ENCODE results near the gene GTPBP3. TPM values are rescaled to one million over a fixed set of nuclear protein-coding genes. Genes with fewer than 3 reads are reported as not detected.

The GTPBP3 gene
- total and polyA plus RNA-seq, 2 of the 13 experiments (the other 11 are each of a cell fraction or from before 2014, with no cell fraction given), result 17.5 to 30.0 TPM

DNA sequence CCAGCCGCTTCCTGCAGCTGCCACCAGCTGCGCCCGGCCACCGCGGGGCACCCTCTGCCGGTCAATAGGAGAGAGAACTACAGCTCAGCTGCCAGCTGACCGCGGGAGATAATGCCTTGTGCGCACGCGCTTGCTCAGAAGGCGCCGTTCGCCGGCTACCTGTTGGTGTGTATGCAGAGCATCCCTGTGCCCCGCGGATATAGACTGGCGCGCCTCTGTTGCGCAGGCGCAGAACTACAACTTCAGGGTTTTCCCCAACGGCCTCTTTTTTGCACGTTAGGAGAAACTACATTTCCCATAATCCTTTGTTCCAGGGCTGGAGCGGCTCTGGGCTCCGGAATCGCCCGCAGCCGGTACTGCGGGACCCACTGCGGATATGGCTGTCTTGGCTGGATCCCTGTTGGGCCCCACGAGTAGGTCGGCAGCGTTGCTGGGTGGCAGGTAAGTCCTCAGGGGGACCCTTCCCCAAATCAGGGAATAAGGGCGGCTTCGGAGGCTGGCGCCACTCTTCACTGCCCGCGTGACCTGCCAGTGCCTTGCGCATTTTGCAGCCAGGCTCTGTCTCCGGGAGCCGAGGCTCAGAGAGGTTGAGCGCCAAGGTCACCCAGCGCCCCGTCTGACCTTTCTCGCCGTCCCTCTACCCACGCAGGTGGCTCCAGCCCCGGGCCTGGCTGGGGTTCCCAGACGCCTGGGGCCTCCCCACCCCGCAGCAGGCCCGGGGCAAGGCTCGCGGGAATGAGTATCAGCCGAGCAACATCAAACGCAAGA is 31.7 kb upstream of the GTPBP3 start, which contains the start of gene MRPL34 (continued):
- TF ChIP-seq, protein P1, sequence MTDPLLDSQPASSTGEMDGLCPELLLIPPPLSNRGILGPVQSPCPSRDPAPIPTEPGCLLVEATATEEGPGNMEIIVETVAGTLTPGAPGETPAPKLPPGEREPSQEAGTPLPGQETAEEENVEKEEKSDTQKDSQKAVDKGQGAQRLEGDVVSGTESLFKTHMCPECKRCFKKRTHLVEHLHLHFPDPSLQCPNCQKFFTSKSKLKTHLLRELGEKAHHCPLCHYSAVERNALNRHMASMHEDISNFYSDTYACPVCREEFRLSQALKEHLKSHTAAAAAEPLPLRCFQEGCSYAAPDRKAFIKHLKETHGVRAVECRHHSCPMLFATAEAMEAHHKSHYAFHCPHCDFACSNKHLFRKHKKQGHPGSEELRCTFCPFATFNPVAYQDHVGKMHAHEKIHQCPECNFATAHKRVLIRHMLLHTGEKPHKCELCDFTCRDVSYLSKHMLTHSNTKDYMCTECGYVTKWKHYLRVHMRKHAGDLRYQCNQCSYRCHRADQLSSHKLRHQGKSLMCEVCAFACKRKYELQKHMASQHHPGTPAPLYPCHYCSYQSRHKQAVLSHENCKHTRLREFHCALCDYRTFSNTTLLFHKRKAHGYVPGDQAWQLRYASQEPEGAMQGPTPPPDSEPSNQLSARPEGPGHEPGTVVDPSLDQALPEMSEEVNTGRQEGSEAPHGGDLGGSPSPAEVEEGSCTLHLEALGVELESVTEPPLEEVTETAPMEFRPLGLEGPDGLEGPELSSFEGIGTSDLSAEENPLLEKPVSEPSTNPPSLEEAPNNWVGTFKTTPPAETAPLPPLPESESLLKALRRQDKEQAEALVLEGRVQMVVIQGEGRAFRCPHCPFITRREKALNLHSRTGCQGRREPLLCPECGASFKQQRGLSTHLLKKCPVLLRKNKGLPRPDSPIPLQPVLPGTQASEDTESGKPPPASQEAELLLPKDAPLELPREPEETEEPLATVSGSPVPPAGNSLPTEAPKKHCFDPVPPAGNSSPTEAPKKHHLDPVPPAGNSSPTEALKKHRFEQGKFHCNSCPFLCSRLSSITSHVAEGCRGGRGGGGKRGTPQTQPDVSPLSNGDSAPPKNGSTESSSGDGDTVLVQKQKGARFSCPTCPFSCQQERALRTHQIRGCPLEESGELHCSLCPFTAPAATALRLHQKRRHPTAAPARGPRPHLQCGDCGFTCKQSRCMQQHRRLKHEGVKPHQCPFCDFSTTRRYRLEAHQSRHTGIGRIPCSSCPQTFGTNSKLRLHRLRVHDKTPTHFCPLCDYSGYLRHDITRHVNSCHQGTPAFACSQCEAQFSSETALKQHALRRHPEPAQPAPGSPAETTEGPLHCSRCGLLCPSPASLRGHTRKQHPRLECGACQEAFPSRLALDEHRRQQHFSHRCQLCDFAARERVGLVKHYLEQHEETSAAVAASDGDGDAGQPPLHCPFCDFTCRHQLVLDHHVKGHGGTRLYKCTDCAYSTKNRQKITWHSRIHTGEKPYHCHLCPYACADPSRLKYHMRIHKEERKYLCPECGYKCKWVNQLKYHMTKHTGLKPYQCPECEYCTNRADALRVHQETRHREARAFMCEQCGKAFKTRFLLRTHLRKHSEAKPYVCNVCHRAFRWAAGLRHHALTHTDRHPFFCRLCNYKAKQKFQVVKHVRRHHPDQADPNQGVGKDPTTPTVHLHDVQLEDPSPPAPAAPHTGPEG (CRISPR knock-in tag; IDR thresholded peaks at IDR 0.05), result peak; percentile 89
- no peak for TF ChIP-seq TAF15 (IDR thresholded peaks at IDR 0.05; ENCODE audit: low read depth, low read length, poor library complexity, severe bottlenecking)
- no peak for TF ChIP-seq NFATC3 (CRISPR knock-in tag; IDR thresholded peaks at IDR 0.05)
- TF ChIP-seq MED13 (CRISPR knock-in tag; IDR thresholded peaks at IDR 0.05), result peak; percentile 46; the same call in 1 of the 2 replicates
- TF ChIP-seq, protein P2, sequence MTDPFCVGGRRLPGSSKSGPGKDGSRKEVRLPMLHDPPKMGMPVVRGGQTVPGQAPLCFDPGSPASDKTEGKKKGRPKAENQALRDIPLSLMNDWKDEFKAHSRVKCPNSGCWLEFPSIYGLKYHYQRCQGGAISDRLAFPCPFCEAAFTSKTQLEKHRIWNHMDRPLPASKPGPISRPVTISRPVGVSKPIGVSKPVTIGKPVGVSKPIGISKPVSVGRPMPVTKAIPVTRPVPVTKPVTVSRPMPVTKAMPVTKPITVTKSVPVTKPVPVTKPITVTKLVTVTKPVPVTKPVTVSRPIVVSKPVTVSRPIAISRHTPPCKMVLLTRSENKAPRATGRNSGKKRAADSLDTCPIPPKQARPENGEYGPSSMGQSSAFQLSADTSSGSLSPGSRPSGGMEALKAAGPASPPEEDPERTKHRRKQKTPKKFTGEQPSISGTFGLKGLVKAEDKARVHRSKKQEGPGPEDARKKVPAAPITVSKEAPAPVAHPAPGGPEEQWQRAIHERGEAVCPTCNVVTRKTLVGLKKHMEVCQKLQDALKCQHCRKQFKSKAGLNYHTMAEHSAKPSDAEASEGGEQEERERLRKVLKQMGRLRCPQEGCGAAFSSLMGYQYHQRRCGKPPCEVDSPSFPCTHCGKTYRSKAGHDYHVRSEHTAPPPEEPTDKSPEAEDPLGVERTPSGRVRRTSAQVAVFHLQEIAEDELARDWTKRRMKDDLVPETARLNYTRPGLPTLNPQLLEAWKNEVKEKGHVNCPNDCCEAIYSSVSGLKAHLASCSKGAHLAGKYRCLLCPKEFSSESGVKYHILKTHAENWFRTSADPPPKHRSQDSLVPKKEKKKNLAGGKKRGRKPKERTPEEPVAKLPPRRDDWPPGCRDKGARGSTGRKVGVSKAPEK (CRISPR knock-in tag; IDR thresholded peaks at IDR 0.05; ENCODE audit: borderline replicate concordance), result no peak
- TF ChIP-seq, protein P3, sequence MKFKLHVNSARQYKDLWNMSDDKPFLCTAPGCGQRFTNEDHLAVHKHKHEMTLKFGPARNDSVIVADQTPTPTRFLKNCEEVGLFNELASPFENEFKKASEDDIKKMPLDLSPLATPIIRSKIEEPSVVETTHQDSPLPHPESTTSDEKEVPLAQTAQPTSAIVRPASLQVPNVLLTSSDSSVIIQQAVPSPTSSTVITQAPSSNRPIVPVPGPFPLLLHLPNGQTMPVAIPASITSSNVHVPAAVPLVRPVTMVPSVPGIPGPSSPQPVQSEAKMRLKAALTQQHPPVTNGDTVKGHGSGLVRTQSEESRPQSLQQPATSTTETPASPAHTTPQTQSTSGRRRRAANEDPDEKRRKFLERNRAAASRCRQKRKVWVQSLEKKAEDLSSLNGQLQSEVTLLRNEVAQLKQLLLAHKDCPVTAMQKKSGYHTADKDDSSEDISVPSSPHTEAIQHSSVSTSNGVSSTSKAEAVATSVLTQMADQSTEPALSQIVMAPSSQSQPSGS (CRISPR knock-in tag; IDR thresholded peaks at IDR 0.05), result peak; percentile 49; the same call in 1 of the 2 replicates
- peak; percentile 71 for TF ChIP-seq ZNF605 (CRISPR knock-in tag; IDR thresholded peaks at IDR 0.05)
- TF ChIP-seq CREB1 (IDR thresholded peaks at IDR 0.05), result peak; percentile 51; the same call in 1 of the 2 replicates
- peak; percentile 63 for TF ChIP-seq CREB1 (CRISPR knock-in tag; IDR thresholded peaks at IDR 0.05)
- TF ChIP-seq U2AF1 (optimal IDR thresholded peaks at IDR 0.05; ENCODE audit: low read depth, low read length), result peak; percentile 47
- no peak for TF ChIP-seq IKZF1 (IDR thresholded peaks at IDR 0.05)
- peak; percentile 92 for TF ChIP-seq ZFY (CRISPR knock-in tag; IDR thresholded peaks at IDR 0.05)
- TF ChIP-seq ZNF274 (CRISPR knock-in tag; IDR thresholded peaks at IDR 0.05), result no peak; the same call in 1 of the 2 replicates
- no peak for TF ChIP-seq ZSCAN30 (CRISPR knock-in tag; IDR thresholded peaks at IDR 0.05)
- no peak; the same call in 1 of the 2 replicates for TF ChIP-seq FOXC1 (CRISPR knock-in tag; IDR thresholded peaks at IDR 0.05; ENCODE audit: borderline replicate concordance)
- peak; percentile 86 for TF ChIP-seq DMAP1 (CRISPR knock-in tag; IDR thresholded peaks at IDR 0.05)
- TF ChIP-seq RARA (CRISPR knock-in tag; IDR thresholded peaks at IDR 0.05), result 0 out of 2 replicates have a peak, but pooled peaks have one; percentile 23
- peak; percentile 56; the same call in 1 of the 2 replicates for TF ChIP-seq SOX5 (CRISPR knock-in tag; IDR thresholded peaks at IDR 0.05; ENCODE audit: borderline replicate concordance)
- TF ChIP-seq ZNF337 (CRISPR knock-in tag; IDR thresholded peaks at IDR 0.05; ENCODE audit: borderline replicate concordance, low read depth), result peak; percentile 14; the same call in 1 of the 2 replicates
- TF ChIP-seq ZBTB20 (CRISPR knock-in tag; IDR thresholded peaks at IDR 0.05; ENCODE audit: borderline replicate concordance, low read depth), result peak; percentile 45; the same call in 1 of the 2 replicates
- TF ChIP-seq ZMYM4 (CRISPR knock-in tag; IDR thresholded peaks at IDR 0.05), result peak; percentile 34
